A549 (cell line): ENCODE measurements around the gene DPYSL4. TPM values are rescaled to one million over a fixed set of nuclear protein-coding genes. Genes with fewer than 3 reads are reported as not detected.

ENCODE experiments used
- ATAC-seq, 2 experiments: fragments of 200-7000 bp in 1 of 2; fragments of >200 bp in 1 of 2; cut with Nextera tagmentation in 1 of 2; cut with Tn5 transposase in 1 of 2; 3 replicates each; pipeline versions ENCODE4 v1.8.0 to v1.9.1; 2018 to 2020; ENCODE audit warnings: mild to moderate bottlenecking in 1 of 2, moderate library complexity in 1 of 2
- CTCF ChIA-PET: fragments of 300-600 bp; sonication (Branson Sonifier 250); formaldehyde crosslinking; extraction: SDS; loops from one replicate; lab custom pipeline; 2021; ENCODE audit warnings: antibody characterized with exemption, inconsistent platforms; lab: Yijun Ruan, JAX
- POLR2A ChIA-PET: fragments of 350-600 bp; formaldehyde crosslinking; extraction: SDS; loops from one replicate; lab custom pipeline; 2021; ENCODE audit warnings: antibody characterized with exemption, inconsistent platforms; lab: Yijun Ruan, JAX
- DNase-seq, 2 experiments: peaks; one replicate each; pipeline versions ENCODE4 v3.0.0 to v3.0.0-alpha.2; 2011 to 2016; ENCODE audit warnings: low read depth in 1 of 2, low spot score in 1 of 2
- FAIRE-seq: peaks from 2 replicates; lab custom pipeline; 2011; peaks lifted over from hg19 to GRCh38; lab: Jason Lieb, UNC
- H3K27ac ChIP-seq, 2 experiments: fragments of >200 bp; sonication (Bioruptor Twin); formaldehyde crosslinking; 3 replicates each; pipeline ENCODE4 v1.5.1; 2016 to 2017
- H3K4me1 ChIP-seq: fragments of >200 bp; sonication (Bioruptor Twin); formaldehyde crosslinking; 3 replicates; pipeline ENCODE4 v1.6.1; 2016
- H3K4me2 ChIP-seq: fragments of >200 bp; sonication (Bioruptor Twin); formaldehyde crosslinking; 3 replicates; pipeline ENCODE4 v1.6.1; 2016
- H3K4me3 ChIP-seq: fragments of >200 bp; sonication (Bioruptor Twin); formaldehyde crosslinking; 3 replicates; pipeline ENCODE4 v1.5.1; 2016
- H3K9me3 ChIP-seq: fragments of >200 bp; sonication (Bioruptor Twin); formaldehyde crosslinking; 3 replicates; pipeline ENCODE4 v1.6.1; 2016
- BHLHE40 ChIP-seq: IDR thresholded peaks from 2 replicates; pipeline ENCODE4 v1.6.1; 2012; ENCODE audit warnings: low read depth, low read length, inconsistent platforms
- EHF ChIP-seq: fragments of 250-450 bp; sonication (Bioruptor Pico); IDR thresholded peaks from 2 replicates; pipeline ENCODE4 v1.5.0; 2020; ENCODE audit warnings: mild to moderate bottlenecking
- GATA3 ChIP-seq: IDR thresholded peaks from 2 replicates; pipeline ENCODE4 v1.6.1; 2012; ENCODE audit warnings: borderline replicate concordance
- HES2 ChIP-seq: fragments of >200 bp; sonication (Bioruptor Twin); formaldehyde crosslinking; IDR thresholded peaks from 2 replicates; pipeline ENCODE4 v1.6.1; 2016
- HMGXB4 ChIP-seq: fragments of 250-450 bp; sonication (Bioruptor Pico); IDR thresholded peaks from 2 replicates; pipeline ENCODE4 v1.5.0; 2021; ENCODE audit warnings: mild to moderate bottlenecking, moderate library complexity, borderline replicate concordance
- HOXB13 ChIP-seq: fragments of 250-450 bp; sonication (Bioruptor Pico); IDR thresholded peaks from 2 replicates; pipeline ENCODE4 v1.5.0; 2020; ENCODE audit warnings: low read depth, mild to moderate bottlenecking, moderate library complexity
- JUN ChIP-seq, 2 experiments: fragments of >200 bp; sonication (Bioruptor Twin); formaldehyde crosslinking; IDR thresholded peaks; 2 replicates in 1 of 2; 3 replicates in 1 of 2; pipeline ENCODE4 v1.6.1; 2016 to 2017
- KDM5A ChIP-seq: fragments of 200-600 bp; sonication (generic); IDR thresholded peaks from 2 replicates; pipeline ENCODE4 v1.6.1; 2016; ENCODE audit warnings: antibody characterized with exemption, mild to moderate bottlenecking
- NPAS2 ChIP-seq: fragments of 250-450 bp; sonication (Bioruptor Pico); IDR thresholded peaks from 2 replicates; pipeline ENCODE4 v1.8.0; 2022; ENCODE audit warnings: mild to moderate bottlenecking, moderate library complexity, borderline replicate concordance
- NR3C1 ChIP-seq: fragments of >200 bp; sonication (Bioruptor Twin); formaldehyde crosslinking; IDR thresholded peaks from 3 replicates; pipeline ENCODE4 v1.6.1; 2017
- PBX3 ChIP-seq: IDR thresholded peaks from 2 replicates; pipeline ENCODE4 v1.6.1; 2012
- POLR2A ChIP-seq: IDR thresholded peaks from 2 replicates; pipeline ENCODE4 v1.6.1; 2012; ENCODE audit warnings: mild to moderate bottlenecking, low read length
- RAD21 ChIP-seq, 2 experiments: fragments of >200 bp in 1 of 2; sonication (Bioruptor Twin) in 1 of 2; formaldehyde crosslinking in 1 of 2; IDR thresholded peaks in 1 of 2; conservative IDR thresholded peaks in 1 of 2; 2 replicates in 1 of 2; 3 replicates in 1 of 2; pipeline ENCODE4 v1.6.1; 2012 to 2018; ENCODE audit warnings: inconsistent platforms in 1 of 2
- RCOR1 ChIP-seq: fragments of 150-350 bp; IDR thresholded peaks from 2 replicates; pipeline ENCODE4 v1.6.1; 2014; ENCODE audit warnings: antibody characterized with exemption, low read length, low read depth
- SMC3 ChIP-seq: fragments of >200 bp; sonication (Bioruptor Twin); formaldehyde crosslinking; IDR thresholded peaks from 3 replicates; pipeline ENCODE4 v1.6.1; 2018; ENCODE audit warnings: inconsistent platforms
- TP53 ChIP-seq: fragments of 250-450 bp; sonication (Bioruptor Pico); IDR thresholded peaks from 2 replicates; pipeline ENCODE4 v1.5.0; 2021; ENCODE audit warnings: mild to moderate bottlenecking, moderate library complexity
- whole genome bisulfite sequencing: methylation state at CpG from one replicate; pipeline ENCODE4 v1.1.6; 2017; ENCODE audit errors: missing lambda C conversion rate; 5-methylcytosine and 5-hydroxymethylcytosine counted together
- polyA plus RNA-seq, 4 experiments: library from polyadenylated mRNA; depleted of rRNA in 3 of 4; stranded (reverse); fragments of >200 nt; fragmentation: RNase III in 1 of 4; extraction: RNeasy Plus Mini Kit Qiagen cat#74134 plus additional on column Dnase treatment in 1 of 4; gene quantifications; 2 replicates in 3 of 4; 3 replicates in 1 of 4; pipeline ENCODE4 v1.2.3, GENCODE V29; 2011 to 2017
- TF ChIP-seq, protein P1 (sequence below): fragments of 200-600 bp; sonication (generic); IDR thresholded peaks from 2 replicates; pipeline ENCODE4 v1.6.1; 2016; ENCODE audit warnings: antibody characterized with exemption, mild to moderate bottlenecking, moderate library complexity

DPYSL4 gene
- polyA plus RNA-seq, 2 of the 4 experiments (the other 2 are of a cell fraction), result 2.9 to 14.1 TPM

DNA sequence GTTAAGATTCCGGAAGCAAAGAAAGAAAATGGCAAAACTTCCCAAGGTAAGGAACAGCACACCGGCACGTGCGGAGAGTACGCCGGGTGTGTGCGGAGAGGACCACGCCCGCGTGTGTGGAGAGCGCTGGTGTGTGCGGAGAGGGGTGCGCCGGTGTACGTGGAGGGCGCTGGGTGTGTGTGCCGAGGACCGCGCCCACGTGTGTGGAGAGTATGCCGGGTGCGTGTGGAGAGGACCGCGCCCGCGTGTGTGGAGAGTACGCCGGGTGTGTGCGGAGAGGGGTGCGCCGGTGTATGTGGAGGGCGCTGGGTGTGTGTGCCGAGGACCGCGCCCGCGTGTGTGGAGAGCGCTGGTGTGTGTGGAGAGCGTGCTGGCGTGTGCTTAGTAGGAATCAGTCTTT lies 48.6 kb upstream of the DPYSL4 start (continued):
- no peak for TF ChIP-seq EHF
- TF ChIP-seq POLR2A, result no peak
- TF ChIP-seq NPAS2 (CRISPR knock-in tag), result no peak
- TF ChIP-seq BHLHE40, result no peak
- no peak for TF ChIP-seq RAD21 (conservative IDR thresholded peaks at IDR 0.05 in 1 of 2, IDR thresholded peaks at IDR 0.05 in 1 of 2)
- TF ChIP-seq PBX3, result no peak

DNA sequence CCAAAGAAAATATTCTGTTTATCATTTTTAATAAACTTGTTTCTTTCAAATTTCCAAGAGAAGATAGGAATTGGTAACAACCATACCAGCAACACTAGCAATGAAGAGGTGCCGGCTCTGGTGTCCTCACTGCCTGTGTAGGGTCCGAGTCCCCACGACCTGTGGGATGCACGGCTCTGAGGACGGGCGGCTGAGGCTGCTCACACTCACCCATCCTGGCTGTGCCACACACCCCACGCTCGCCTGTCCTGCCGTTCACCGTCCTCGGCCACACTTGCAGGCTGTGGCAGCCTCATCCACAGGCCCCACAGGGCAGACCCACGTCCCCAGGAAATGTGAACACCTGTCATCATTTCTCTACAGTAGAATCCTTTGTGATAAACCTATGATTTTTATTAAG lies 48.2 kb upstream of the DPYSL4 start:
- POLR2A ChIA-PET, result no interaction called here
- CTCF ChIA-PET, result no interaction called here
- DNase-seq (no peak), FAIRE-seq (no peak)
- Histone ChIP-seq H3K4me1 (no peaks in the 10 kb centered on the region), H3K4me2 (no peak overlapping the region)
- TF ChIP-seq HOXB13 (no peak), NR3C1 (no peak), BHLHE40 (no peak), RAD21 (conservative IDR thresholded peaks at IDR 0.05 in 1 of 2, IDR thresholded peaks at IDR 0.05 in 1 of 2) (no peak), TP53 (no peak), HES2 (no peak), JUN (IDR thresholded peaks at IDR 0.05) (no peak), SMC3 (no peak), KDM5A (no peak)
- TF ChIP-seq, protein P1, sequence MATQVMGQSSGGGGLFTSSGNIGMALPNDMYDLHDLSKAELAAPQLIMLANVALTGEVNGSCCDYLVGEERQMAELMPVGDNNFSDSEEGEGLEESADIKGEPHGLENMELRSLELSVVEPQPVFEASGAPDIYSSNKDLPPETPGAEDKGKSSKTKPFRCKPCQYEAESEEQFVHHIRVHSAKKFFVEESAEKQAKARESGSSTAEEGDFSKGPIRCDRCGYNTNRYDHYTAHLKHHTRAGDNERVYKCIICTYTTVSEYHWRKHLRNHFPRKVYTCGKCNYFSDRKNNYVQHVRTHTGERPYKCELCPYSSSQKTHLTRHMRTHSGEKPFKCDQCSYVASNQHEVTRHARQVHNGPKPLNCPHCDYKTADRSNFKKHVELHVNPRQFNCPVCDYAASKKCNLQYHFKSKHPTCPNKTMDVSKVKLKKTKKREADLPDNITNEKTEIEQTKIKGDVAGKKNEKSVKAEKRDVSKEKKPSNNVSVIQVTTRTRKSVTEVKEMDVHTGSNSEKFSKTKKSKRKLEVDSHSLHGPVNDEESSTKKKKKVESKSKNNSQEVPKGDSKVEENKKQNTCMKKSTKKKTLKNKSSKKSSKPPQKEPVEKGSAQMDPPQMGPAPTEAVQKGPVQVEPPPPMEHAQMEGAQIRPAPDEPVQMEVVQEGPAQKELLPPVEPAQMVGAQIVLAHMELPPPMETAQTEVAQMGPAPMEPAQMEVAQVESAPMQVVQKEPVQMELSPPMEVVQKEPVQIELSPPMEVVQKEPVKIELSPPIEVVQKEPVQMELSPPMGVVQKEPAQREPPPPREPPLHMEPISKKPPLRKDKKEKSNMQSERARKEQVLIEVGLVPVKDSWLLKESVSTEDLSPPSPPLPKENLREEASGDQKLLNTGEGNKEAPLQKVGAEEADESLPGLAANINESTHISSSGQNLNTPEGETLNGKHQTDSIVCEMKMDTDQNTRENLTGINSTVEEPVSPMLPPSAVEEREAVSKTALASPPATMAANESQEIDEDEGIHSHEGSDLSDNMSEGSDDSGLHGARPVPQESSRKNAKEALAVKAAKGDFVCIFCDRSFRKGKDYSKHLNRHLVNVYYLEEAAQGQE, result no peak
- TF ChIP-seq, all 56 proteins: peak for 0
- Histone ChIP-seq H3K4me3 (no peak overlapping the region), H3K9me3 (no peaks in the 10 kb centered on the region), H3K27ac (no peak overlapping the region)
- ATAC-seq, result no peak
- WGBS, result 92% methylated on average over 11 of the region's 12 CpGs

- Histone ChIP-seq H3K4me2 (no peak overlapping the region), H3K4me3 (no peak overlapping the region), H3K27ac (no peak overlapping the region), H3K4me1 (no peaks in the 10 kb centered on the region), H3K9me3 (no peaks in the 10 kb centered on the region)
- POLR2A ChIA-PET, result no interaction called here
- no peak for FAIRE-seq
- 90% methylated on average over 9 of the region's 10 CpGs for WGBS
- no peak for ATAC-seq
- DNase-seq, result no peak
- CTCF ChIA-PET, result interaction anchor here (1.4 kb wide), 1 partner anchor 8 kb away, joined by 4 read pairs; no protein-coding TSS in a partner anchor
- TF ChIP-seq GATA3 (no peak), RCOR1 (no peak), HMGXB4 (CRISPR knock-in tag) (no peak)
Measured at GRCh38 chr10:132139526-132139925, 47.2 kb upstream of the DPYSL4 start.
